Epidermal melanocyte (primary cell): ENCODE data around the gene SPATA31E1.
"Not testable (repeated sequence)": the region's sequence is repeated elsewhere in the genome, so short reads cannot be mapped to it uniquely, and the experiment has no call there.

ENCODE experiments used
- DNase-seq: peaks from one replicate; pipeline ENCODE4 v3.0.0; 2011; ENCODE audit warnings: low spot score; ENCODE audit not compliant: insufficient read length

The SPATA31E1 gene

GRCh38 chr9:87882627-87883026 is at the start of gene SPATA31E1:
Gene SPATA31E1 (plus strand): TSS chr9:87882877. CDS start chr9:87882892, 15 bp downstream.
- DNase-seq = no peak

DNA sequence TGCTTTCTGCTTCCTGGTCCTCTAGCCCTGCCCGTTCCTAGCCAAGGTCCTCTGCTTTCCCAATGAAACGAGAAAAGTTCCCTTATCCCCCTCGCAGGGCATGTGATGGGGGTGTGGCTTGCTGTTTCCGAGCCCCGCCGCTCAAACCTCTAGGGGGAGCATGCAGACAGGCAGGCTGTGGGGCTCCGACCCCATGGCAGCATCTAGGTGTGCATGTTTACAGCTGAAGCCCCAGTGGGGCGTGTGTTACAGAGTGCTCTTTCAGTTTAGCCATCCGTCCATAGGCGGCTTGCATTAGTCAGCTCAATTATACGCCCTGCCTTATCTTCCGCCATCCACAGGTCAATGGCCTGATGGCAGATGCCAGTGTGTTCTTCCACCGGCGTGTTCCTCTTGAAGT is 48.3 kb upstream of the SPATA31E1 start:
- DNase-seq = no peak

DNA sequence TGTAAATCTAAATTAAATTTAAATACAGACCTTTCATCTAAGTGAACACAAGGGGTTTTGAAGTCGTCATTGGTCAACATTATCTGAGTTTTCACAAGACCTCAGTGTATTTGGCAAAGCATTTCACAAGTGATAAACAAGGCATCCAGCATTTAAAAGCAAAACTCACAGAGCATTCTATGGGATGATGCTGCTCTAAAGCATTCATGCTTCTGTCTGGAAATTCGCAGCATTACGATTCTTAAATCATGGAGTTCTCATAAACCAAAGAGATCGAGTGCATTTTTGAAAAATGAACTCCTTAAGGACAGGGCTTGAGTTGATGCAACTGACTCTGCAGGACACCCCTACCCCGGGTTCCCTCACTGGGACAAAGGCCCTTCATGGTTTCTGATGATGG is 46.1 kb upstream of the SPATA31E1 start:
- no peak for DNase-seq

DNA sequence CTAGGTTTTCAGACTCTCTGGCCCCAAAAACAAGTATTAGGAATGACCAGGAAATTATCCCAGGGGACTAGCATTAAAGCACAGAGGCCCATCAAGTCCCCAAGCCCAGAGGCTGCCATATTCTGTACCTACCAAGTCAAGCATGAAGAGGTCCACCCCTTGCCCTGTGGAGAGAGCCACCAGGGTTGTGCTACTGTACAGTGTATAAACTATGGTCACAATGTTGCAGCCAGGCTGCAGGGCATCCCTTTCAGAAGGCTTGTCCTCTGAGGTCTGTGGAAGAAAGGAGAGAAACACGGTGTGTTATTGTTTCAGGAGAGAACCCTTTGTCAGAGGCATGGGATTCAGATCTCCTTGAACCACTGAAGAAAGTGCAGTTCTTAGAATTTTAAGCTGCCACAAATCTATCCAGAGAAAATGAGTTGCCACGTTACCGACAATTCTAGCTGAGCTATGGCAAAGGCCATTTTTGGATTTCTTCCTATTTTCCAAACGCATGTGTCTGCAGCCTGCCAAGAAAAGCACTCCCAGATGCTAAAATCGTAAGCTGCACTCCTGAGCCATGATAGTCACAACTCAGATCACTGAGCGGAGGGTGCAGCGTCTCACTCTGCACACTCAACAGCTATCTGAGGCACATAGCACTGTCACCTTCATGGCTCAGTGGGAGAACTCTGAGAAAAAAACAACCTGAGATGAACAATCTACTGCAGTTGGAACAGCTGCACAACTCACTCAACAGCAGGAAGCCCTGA is 45.5 kb upstream of the SPATA31E1 start:
- no peak for DNase-seq

DNA sequence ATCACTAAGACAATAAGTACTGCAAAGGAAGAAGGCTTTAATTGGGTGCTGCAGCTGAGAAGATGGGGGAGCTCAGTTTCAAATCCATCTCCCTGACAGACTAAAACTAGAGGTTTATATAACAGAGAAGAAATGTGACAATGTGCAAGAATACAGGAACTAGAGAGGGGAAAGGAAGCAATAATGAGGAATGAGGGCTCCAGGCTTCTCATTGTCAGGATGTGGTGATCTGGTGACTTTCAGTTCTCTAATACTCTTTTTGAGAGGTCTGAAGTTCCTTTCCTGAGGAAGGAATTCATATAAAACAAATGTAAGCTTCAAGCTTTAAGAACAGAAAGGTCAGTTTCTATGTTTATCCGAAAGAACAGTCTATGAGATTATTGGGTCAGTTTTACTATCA is 42.5 kb upstream of the SPATA31E1 start:
- DNase-seq = no peak

DNA sequence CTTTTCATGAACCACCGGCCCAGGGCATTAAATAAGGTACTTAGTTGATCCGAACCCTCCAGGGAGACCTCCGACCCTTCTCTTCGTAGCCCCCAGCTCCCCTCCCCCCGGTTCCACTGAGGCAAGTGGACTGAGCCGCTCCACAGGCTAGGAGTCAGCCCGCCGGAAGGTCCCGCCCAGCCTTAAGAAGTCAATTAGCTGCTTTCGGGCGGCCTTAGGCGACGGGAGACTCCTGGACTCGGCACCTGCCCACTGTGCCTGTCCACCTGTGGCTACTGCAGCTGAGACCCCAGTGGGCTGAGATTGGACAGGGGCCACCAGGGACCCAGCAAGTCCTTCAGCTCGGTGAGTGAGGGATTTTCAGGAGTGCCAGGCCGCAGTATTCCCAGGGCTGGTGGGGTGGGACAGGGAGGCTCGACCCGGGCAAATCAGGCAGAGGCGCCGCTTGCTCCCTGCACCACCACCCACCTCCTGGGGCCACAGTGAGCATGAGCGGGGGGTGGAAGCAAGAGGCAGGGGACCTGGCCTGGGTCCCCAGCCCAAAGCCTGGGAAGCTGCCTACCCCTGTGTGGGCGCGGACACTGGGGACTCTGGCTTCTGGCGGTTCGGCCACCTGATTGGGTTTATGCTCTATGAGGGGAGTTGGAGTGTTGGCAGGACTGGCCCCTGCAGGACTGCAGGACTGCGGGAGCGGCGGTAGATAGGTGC is 39.6 kb upstream of the SPATA31E1 start:
- DNase-seq = no peak

DNA sequence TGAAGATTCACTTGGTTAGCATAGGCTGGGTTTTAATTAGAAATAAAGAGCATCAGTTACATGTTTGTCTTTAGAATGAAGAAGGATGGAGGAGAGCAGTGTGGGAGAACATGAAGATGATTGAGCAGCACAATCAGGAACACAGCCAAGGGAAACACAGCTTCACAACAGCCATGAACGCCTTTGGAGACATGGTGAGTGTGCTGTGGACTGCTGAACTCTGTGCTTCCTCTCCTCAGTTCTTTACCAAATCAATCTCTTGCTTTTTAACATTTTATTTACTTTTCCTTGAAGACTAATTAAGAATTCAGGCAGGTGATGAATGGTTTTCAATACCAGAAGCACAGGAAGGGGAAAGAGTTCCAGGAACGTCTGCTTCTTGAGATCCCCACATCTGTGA is 38.2 kb upstream of the SPATA31E1 start:
- DNase-seq = no peak

- DNase-seq = not testable (repeated sequence)
Measured at GRCh38 chr9:87847817-87848216, 34.9 kb upstream of the SPATA31E1 start.

- no peak for DNase-seq
Measured at GRCh38 chr9:87849144-87849758, 33.4 kb upstream of the SPATA31E1 start.

- no peak for DNase-seq
Measured at GRCh38 chr9:87850391-87850790, 32.3 kb upstream of the SPATA31E1 start.

- not testable (repeated sequence) for DNase-seq
Measured at GRCh38 chr9:87851186-87851585, 31.5 kb upstream of the SPATA31E1 start.

DNA sequence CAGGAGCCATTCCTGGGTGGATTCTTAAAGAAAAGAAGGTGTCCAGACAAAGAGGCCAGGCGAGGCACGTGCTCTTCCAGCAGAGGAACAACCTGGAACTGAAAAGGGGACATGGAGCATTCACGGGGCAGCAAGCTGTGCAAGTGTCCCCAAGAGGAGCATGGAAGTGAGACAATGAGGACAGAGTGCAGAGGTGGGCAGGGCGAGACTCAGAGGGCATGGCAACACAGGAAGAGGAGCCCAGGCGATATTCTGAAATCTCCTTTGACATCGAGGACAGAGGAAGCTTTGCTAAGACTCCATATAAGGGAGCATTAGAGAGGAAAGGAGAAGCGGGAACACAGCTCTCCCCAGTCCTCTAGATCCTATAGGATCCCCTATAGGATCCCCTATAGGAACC is 29.4 kb upstream of the SPATA31E1 start:
- DNase-seq = no peak

DNA sequence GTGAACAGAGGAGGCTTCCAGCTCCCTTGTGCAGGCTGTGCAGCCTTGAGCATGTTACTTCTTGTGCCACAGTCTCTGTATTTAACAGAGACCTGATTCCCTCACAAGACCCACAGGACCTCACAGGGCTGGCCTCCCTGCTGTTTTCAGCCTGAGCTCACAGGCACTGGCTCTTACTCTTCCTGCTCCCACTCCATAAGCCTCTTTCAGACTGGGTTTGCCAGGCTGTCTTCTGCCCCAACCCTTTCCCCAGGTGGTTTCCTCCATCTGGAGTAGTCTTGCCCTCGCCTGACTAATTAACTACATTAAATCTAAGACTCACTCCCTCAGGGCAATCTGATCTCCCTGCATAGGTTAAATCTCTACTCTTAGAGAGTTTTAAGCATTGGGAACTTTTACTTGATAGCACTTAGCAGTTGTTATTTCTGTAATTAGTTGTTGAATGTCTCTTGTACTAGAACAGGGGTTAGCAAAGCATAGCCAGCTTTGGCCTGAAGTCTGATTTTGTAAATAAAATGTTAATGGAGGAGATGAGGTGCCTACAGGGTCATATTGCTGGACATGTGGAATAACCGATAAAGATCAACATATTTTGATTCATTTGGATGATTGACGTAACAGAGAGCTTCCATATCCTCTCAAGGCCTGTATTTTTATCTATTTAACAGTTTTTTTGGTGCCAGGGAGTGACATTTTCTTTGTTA is 28.6 kb upstream of the SPATA31E1 start:
- DNase-seq = no peak

DNA sequence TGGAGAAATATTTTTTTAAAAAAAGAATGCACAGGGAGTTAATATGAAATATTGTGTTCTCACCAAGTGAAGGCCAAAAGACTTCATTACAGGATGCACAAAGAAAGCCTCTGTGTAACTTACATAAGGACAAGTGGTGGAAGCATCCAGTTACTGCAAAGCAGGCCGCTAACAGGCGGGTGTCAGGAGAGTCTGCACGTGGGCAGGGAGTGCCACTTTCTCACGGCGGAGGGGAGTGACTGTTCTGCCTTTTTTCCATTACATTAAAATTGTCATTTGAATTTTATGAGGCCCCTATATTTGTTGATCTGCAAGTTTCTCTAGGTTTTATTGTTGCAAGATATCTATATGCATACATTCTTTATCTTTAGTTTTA is 28.1 kb upstream of the SPATA31E1 start:
- DNase-seq = no peak

- no peak for DNase-seq
Measured at GRCh38 chr9:87855061-87855460, 27.6 kb upstream of the SPATA31E1 start.

- no peak for DNase-seq
Measured at GRCh38 chr9:87857141-87857947, 25.3 kb upstream of the SPATA31E1 start.

GRCh38 chr9:87857948-87858335 is 24.7 kb upstream of the SPATA31E1 start:
- no peak for DNase-seq

- no peak for DNase-seq
Measured at GRCh38 chr9:87859137-87859536, 23.5 kb upstream of the SPATA31E1 start.

GRCh38 chr9:87859786-87860185 is 22.9 kb upstream of the SPATA31E1 start:
- DNase-seq = no peak

DNA sequence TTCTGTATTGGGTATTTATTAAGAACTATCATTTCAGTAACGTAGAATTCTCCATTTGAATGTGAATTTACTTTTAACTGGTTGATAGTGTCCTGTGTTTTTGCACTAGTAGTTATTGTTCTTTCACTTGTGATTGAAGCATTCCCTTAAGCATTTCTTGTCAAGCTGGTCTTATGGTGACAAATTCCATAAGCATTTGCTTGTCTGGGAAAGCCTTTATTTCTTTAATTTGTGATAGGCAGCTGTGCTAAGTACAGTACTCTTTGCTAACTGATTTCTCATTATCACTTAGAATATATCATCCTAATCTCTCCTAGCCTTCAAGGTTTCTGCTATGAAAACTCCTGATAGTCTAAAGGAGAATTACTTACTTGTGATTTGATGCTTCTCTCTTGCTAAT is 21.3 kb upstream of the SPATA31E1 start:
- DNase-seq = no peak
